Activated CD8-positive, alpha-beta T cell treated with anti-CD3 and anti-CD28 coated beads, Interleukin-2, amount 10 ng/mL, durations not matched to agents 7 days and 5 days (primary cell): ENCODE data around the gene LRRN4. TPM values are rescaled to one million over a fixed set of nuclear protein-coding genes. Genes with fewer than 3 reads are reported as not detected.

ENCODE experiments used
- ATAC-seq: fragments of 150-1000 bp; cut with Tn5 transposase; one replicate; pipeline ENCODE4 v1.10.0; 2021; ENCODE audit warnings: moderate library complexity
- CTCF ChIA-PET: fragments of 350-600 bp; sonication (Branson Sonifier 250); formaldehyde crosslinking; loops from one replicate; lab custom pipeline; 2021; ENCODE audit warnings: antibody characterized with exemption; lab: Charles Lee
- POLR2A ChIA-PET: fragments of 350-600 bp; sonication (Branson Sonifier 250); formaldehyde crosslinking; loops from one replicate; lab custom pipeline; 2021; ENCODE audit warnings: antibody characterized with exemption; lab: Charles Lee
- DNase-seq: peaks from one replicate; pipeline ENCODE4 v3.0.0-alpha.2; 2020
- H3K27ac Mint-ChIP-seq: one replicate; pipeline ENCODE4 v1.8.0; 2021; ENCODE audit warnings: mild to moderate bottlenecking, mixed read lengths
- H3K27me3 Mint-ChIP-seq: one replicate; pipeline ENCODE4 v1.8.0; 2021; ENCODE audit warnings: low read depth, mixed read lengths
- H3K36me3 Mint-ChIP-seq: one replicate; pipeline ENCODE4 v1.8.0; 2021; ENCODE audit warnings: low read depth, mixed read lengths
- H3K4me1 Mint-ChIP-seq: one replicate; pipeline ENCODE4 v1.8.0; 2021; ENCODE audit warnings: low read depth, mixed read lengths
- H3K4me3 Mint-ChIP-seq: one replicate; pipeline ENCODE4 v1.8.0; 2021; ENCODE audit warnings: mild to moderate bottlenecking, mixed read lengths
- H3K9me3 Mint-ChIP-seq: one replicate; pipeline ENCODE4 v1.8.0; 2022; ENCODE audit warnings: mixed read lengths; ENCODE audit not compliant: insufficient read depth
- total RNA-seq, 2 experiments: library from RNA; stranded (reverse); gene quantifications; one replicate each; pipeline ENCODE4 v1.2.3, GENCODE V29; 2021

Gene LRRN4
- total RNA-seq, 2 experiments from 2014 or later: not detected

DNA sequence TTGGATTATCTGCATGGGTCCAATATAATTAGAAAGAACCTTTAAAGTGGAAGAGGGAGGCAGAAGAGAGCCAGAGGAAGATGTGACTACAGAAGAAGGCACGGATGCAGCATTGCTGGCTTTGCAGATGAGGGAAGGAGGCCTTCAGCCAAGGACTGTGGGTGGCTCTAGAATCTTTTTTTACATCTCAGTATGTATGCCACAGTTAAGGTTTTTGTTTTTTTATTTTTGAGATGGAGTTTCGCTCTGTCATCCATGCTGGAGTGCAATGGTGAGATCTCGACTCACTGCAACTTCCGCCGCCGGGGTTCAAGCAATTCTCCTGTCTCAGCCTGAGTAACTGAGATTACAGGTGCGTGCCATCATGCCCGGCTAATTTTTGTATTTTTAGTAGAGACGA lies 54.1 kb downstream of the LRRN4 start:
- POLR2A ChIA-PET: no interaction called here

DNA sequence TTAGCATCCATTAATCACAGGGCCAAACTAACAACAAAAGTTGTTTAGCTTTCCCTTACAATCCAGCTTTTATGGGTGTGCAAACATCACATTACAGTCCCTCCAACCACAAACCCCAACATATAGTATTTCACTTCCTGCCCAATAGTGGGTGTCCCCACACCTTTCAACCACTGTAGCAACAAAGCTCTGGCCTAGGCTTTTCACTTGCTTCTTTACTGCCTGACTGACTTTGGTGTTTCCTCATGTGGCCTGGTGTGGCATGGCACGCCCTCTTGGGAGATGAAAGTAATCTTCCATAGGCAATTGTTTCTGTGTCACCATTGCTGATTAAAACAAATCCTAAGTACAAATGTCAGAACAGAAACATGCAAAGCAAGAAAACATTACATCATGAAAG lies 57.1 kb downstream of the LRRN4 start:
- peaks cover 41% of the 10 kb centered on the region for H3K4me1 Mint-ChIP-seq
- peaks cover 41% of the 10 kb centered on the region for H3K36me3 Mint-ChIP-seq
- ChIA-PET CTCF (interaction anchor here (0.6 to 1.8 kb wide), 6 partner anchors 32 to 468 kb away, joined by 3 to 4 read pairs (median 4); no protein-coding TSS in a partner anchor), POLR2A (interaction anchor here (0.6 to 1.8 kb wide), 3 partner anchors 11 to 46 kb away, joined by 3 to 4 read pairs (median 3); partner anchors contain the start of genes MCM8 and TRMT6)
- H3K4me3 Mint-ChIP-seq: peak overlapping the region; percentile 6
- ATAC-seq (peak; percentile 98), DNase-seq (peak; percentile 81)
- H3K27ac Mint-ChIP-seq: peak overlapping the region; percentile 78
- no peaks in the 10 kb centered on the region for H3K9me3 Mint-ChIP-seq
- H3K27me3 Mint-ChIP-seq: no peaks in the 10 kb centered on the region

More for the DNA sequence above, 54.1 kb downstream of the LRRN4 start:
- Mint-ChIP-seq H3K4me1 (peaks cover 43% of the 10 kb centered on the region), H3K36me3 (peaks cover 37% of the 10 kb centered on the region), H3K9me3 (no peaks in the 10 kb centered on the region), H3K27me3 (no peaks in the 10 kb centered on the region), H3K27ac (no peak overlapping the region), H3K4me3 (no peak overlapping the region)
- CTCF ChIA-PET: no interaction called here
- DNase-seq (no peak), ATAC-seq (no peak)

DNA sequence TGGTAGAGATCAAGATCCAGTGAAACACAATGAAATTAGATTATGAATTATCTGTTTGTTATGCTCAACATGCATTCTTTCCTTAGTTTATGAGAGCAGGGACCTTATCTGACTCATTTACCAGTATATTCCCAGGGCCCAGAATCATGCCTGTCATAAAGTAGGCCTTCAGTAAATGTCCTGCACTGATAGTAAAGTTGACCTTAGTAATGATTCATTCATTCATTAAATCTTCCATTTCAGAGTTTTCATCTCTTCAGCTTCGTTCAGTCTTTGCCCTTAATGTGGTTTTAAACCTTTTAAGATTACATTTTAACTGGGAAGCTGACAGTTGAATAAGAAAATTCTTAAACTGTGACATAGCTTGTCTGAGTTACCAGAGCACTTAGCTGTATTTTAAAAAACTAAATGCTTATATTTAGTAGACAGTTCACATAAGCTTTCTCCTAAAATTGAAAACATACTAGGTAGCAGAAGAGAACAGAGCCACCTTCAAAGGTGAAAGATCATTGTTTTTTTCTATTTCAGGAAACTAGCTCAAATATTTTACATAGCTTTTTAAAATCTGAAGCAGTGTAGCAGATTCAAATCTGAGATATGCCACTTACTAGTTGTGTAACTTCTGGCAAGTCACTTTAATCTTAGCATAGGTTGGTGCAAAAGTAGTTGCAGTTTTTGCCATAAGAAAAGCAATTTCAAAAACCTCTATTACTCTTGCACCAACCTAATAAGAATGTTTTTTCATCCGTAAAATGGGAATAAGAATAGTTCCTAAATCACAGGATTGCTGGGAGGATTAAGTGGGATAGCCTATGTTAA lies 62.0 kb downstream of the LRRN4 start:
- peaks cover 50% of the 10 kb centered on the region for H3K36me3 Mint-ChIP-seq

DNA sequence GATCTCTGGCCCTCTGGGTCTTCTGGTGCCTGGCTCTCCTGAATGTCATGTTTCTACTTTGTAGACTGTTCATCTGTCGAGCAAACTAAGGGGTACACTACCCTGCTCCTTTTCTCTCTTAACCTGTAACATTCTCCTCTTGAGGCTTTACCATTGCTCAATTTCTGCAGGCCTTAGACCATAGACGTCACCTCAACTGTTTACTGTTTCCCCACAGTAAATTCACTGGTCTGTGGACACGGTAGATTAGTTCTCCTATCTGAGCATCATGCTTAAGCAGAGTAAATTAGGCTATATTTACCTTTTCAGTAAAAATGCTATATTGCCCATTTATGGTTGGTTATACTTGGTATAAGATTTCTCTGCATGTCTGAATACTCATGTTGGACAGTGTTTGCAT lies 62.9 kb downstream of the LRRN4 start:
- DNase-seq (no peak), ATAC-seq (no peak)
- Mint-ChIP-seq H3K36me3 (peaks cover 52% of the 10 kb centered on the region), H3K9me3 (no peaks in the 10 kb centered on the region), H3K4me1 (peaks cover 9% of the 10 kb centered on the region), H3K27me3 (no peaks in the 10 kb centered on the region), H3K4me3 (no peak overlapping the region), H3K27ac (peak overlapping the region; percentile 46)
- CTCF ChIA-PET: interaction anchor here (1.5 kb wide), 1 partner anchor 26 kb away, joined by 4 read pairs; no protein-coding TSS in a partner anchor
- POLR2A ChIA-PET: no interaction called here

More for the DNA sequence above, 62.0 kb downstream of the LRRN4 start:
- peaks cover 16% of the 10 kb centered on the region for H3K4me1 Mint-ChIP-seq
- no peak for DNase-seq
- H3K27ac Mint-ChIP-seq: no peak overlapping the region
- CTCF ChIA-PET: interaction anchor here (1.2 to 1.4 kb wide), 2 partner anchors 10 to 40 kb away, joined by 3 to 4 read pairs; no protein-coding TSS in a partner anchor
- no peak for ATAC-seq
- H3K9me3 Mint-ChIP-seq: no peaks in the 10 kb centered on the region
- H3K27me3 Mint-ChIP-seq: no peaks in the 10 kb centered on the region
- H3K4me3 Mint-ChIP-seq: no peak overlapping the region
- POLR2A ChIA-PET: no interaction called here

Other genes starting within 250 kb of the LRRN4 start
- not detected for gene CHGB, start 142.6 kb downstream of the LRRN4 start, total RNA-seq
- 10 to 100 TPM; 15.9 to 16.1 TPM for gene TRMT6, start 103.5 kb downstream of the LRRN4 start, total RNA-seq
- gene MCM8, start 103.4 kb downstream of the LRRN4 start, total RNA-seq: 10 to 100 TPM; 38.8 to 38.9 TPM
- 10 to 100 TPM; 33.0 to 35.6 TPM for gene CRLS1, start 47.9 kb downstream of the LRRN4 start, total RNA-seq
- gene FERMT1, start 69.0 kb upstream of the LRRN4 start, total RNA-seq: not detected